ENCODE results near the gene C4A. TPM values are rescaled to one million over a fixed set of nuclear protein-coding genes. Genes with fewer than 3 reads are reported as not detected.

Gene C4A
- polyA plus RNA-seq, 3 donors: 12.6 TPM; not detected in 2

- Histone ChIP-seq H2AFZ (ENCODE audit: insufficient read depth, low read depth, low read length, poor library complexity, severe bottlenecking) (peak overlapping the region; percentile 98), H3K27ac (ENCODE audit: low read depth in 1 of 2, low read length in 2 of 2) (peak overlapping the region; percentile 79 to 99), H3K36me3 (replicated peaks in 1 of 2; ENCODE audit: control insufficient read depth in 1 of 2, insufficient read depth in 2 of 2, low read length in 2 of 2) (peaks cover 64 to 76% of the 10 kb centered on the region in 2 donors), H3K4me3 (replicated peaks in 1 of 3; ENCODE audit: low read depth in 2 of 3, low read length in 3 of 3) (peak overlapping the region; percentile 91 to 100 (median 93)), H3K4me2 (replicated peaks; ENCODE audit: extremely low read depth, low read length, poor library complexity, severe bottlenecking) (peak overlapping the region; percentile 96), H3K9me3 (replicated peaks in 1 of 2; ENCODE audit: control insufficient read depth in 1 of 2, insufficient read depth in 1 of 2, low read length in 2 of 2) (no peaks in the 10 kb centered on the region), H3K4me1 (ENCODE audit: control insufficient read depth in 1 of 2, insufficient read depth in 2 of 2, low read length in 2 of 2) (peaks cover 17 to 22% of the 10 kb centered on the region in 2 donors), H4K20me1 (ENCODE audit: insufficient read depth, low read length) (no peaks in the 10 kb centered on the region), H3K79me2 (ENCODE audit: insufficient read depth, low read length) (peaks cover 26% of the 10 kb centered on the region), H3K27me3 (ENCODE audit: control insufficient read depth in 2 of 2, insufficient read depth in 2 of 2, low read length in 2 of 2) (no peaks in the 10 kb centered on the region), H3K9ac (ENCODE audit: insufficient read depth, low read length, poor library complexity, severe bottlenecking) (peak overlapping the region; percentile 96)
- no peak for TF ChIP-seq CTCF (IDR thresholded peaks at IDR 0.05)
- Mint-ChIP-seq H3K4me3 (peak overlapping the region; percentile 91 to 97), H3K9me3 (no peaks in the 10 kb centered on the region), H3K27me3 (ENCODE audit: low read depth in 3 of 3) (no peaks in the 10 kb centered on the region), H3K4me1 (peaks cover 22% of the 10 kb centered on the region), H3K27ac (peak overlapping the region; percentile 96 to 99 (median 97)), H3K36me3 (peaks cover 71 to 74% of the 10 kb centered on the region in 2 donors)
- intact Hi-C loops (cut with micrococcal nuclease): loop anchor here (5.0 to 10.0 kb wide), 4 partner anchors 61 to 414 kb away; partner anchors contain the start of genes ATP6V1G2 (in 1 of the 2), CSNK2B (in 1 of the 2), DDX39B (in 1 of the 2) and EHMT2 (in 1 of the 2)
- 11% methylated on average over 9 of the region's 11 CpGs for WGBS (ENCODE audit: insufficient coverage)
- DNase-seq: no peak
Observed at GRCh38 chr6:31958412-31958740, 23.5 kb upstream of the C4A start.

- 1% methylated on average over 45 of the region's 59 CpGs for WGBS (ENCODE audit: insufficient coverage)
- intact Hi-C loops (cut with micrococcal nuclease): loop anchor here (1.0 to 10.0 kb wide), 5 partner anchors 13 to 414 kb away; partner anchors contain the start of genes ATP6V1G2 (in 1 of the 2), CSNK2B (in 1 of the 2), DDX39B (in 1 of the 2) and DXO (in 1 of the 2)
- Mint-ChIP-seq H3K4me3 (peak within 1 kb of the TSS; percentile 91 to 97), H3K27me3 (ENCODE audit: low read depth in 3 of 3) (no peaks in the 10 kb centered on the region), H3K9me3 (no peaks in the 10 kb centered on the region), H3K36me3 (peaks cover 71 to 74% of the 10 kb centered on the region in 2 donors), H3K4me1 (peaks cover 22% of the 10 kb centered on the region), H3K27ac (peak within 1 kb of the TSS; percentile 97 to 99 (median 99))
- peak; percentile 99 for DNase-seq
- Histone ChIP-seq H3K27me3 (ENCODE audit: control insufficient read depth in 2 of 2, insufficient read depth in 2 of 2, low read length in 2 of 2) (no peaks in the 10 kb centered on the region), H4K20me1 (ENCODE audit: insufficient read depth, low read length) (no peaks in the 10 kb centered on the region), H3K9ac (ENCODE audit: insufficient read depth, low read length, poor library complexity, severe bottlenecking) (peak within 1 kb of the TSS; percentile 96), H3K27ac (ENCODE audit: low read depth in 1 of 2, low read length in 2 of 2) (peak within 1 kb of the TSS; percentile 79 to 99), H3K9me3 (replicated peaks in 1 of 2; ENCODE audit: control insufficient read depth in 1 of 2, insufficient read depth in 1 of 2, low read length in 2 of 2) (no peaks in the 10 kb centered on the region), H3K4me2 (replicated peaks; ENCODE audit: extremely low read depth, low read length, poor library complexity, severe bottlenecking) (peak within 1 kb of the TSS; percentile 96), H3K4me1 (ENCODE audit: control insufficient read depth in 1 of 2, insufficient read depth in 2 of 2, low read length in 2 of 2) (peaks cover 17 to 22% of the 10 kb centered on the region in 2 donors), H3K4me3 (replicated peaks in 1 of 3; ENCODE audit: low read depth in 2 of 3, low read length in 3 of 3) (peak within 1 kb of the TSS; percentile 91 to 100 (median 93)), H2AFZ (ENCODE audit: insufficient read depth, low read depth, low read length, poor library complexity, severe bottlenecking) (peak within 1 kb of the TSS; percentile 98), H3K79me2 (ENCODE audit: insufficient read depth, low read length) (peaks cover 26% of the 10 kb centered on the region), H3K36me3 (replicated peaks in 1 of 2; ENCODE audit: control insufficient read depth in 1 of 2, insufficient read depth in 2 of 2, low read length in 2 of 2) (peaks cover 64 to 76% of the 10 kb centered on the region in 2 donors)
- TF ChIP-seq CTCF (IDR thresholded peaks at IDR 0.05): no peak
Observed at GRCh38 chr6:31958741-31959739, 22.8 kb upstream of the C4A start, which contains the start of the genes NELFE and SKIC2. TSS of gene NELFE (minus strand) at chr6:31958971. CDS start at chr6:31958446, 525 bp downstream. TSS of gene SKIC2 (plus strand) at chr6:31959175. CDS start at chr6:31959193, 18 bp downstream.

All from CD14-positive monocyte (primary cell).